Activated CD4-positive, alpha-beta T cell treated with anti-CD3 and anti-CD28 coated beads for 24 hours (primary cell): ENCODE results near the gene TMEM263.

Source experiments
- DNase-seq, 2 donors: peaks; one replicate each; pipeline ENCODE4 v3.0.0-alpha.2; 2020; ENCODE audit warnings: low read depth in 2 of 2

The TMEM263 gene

GRCh38 chr12:106950591-106950990, 5.1 kb upstream of the TMEM263 start:
- no peak for DNase-seq

GRCh38 chr12:106953352-106954250, 2.1 kb upstream of the TMEM263 start:
- no peak for DNase-seq

- peak in 1 of 2 donors; percentile 3 for DNase-seq
Observed at GRCh38 chr12:106954462-106955376, 988 bp upstream of the TMEM263 start.

- peak; percentile 26 to 51 for DNase-seq
Observed at GRCh38 chr12:106956048-106956578, 406 bp downstream of the TMEM263 start.

- DNase-seq: no peak
Observed at GRCh38 chr12:106957583-106957982, 1.9 kb downstream of the TMEM263 start.

- no peak for DNase-seq
Observed at GRCh38 chr12:106960443-106960842, 4.7 kb downstream of the TMEM263 start.

- no peak for DNase-seq
Observed at GRCh38 chr12:106962286-106962685, 6.6 kb downstream of the TMEM263 start.

- DNase-seq: no peak
Observed at GRCh38 chr12:106964526-106964925, 8.8 kb downstream of the TMEM263 start.

GRCh38 chr12:106971065-106971464, 15.4 kb downstream of the TMEM263 start:
- no peak for DNase-seq

GRCh38 chr12:106973545-106973944, 17.8 kb downstream of the TMEM263 start:
- DNase-seq: no peak

- DNase-seq: no peak
Observed at GRCh38 chr12:106974511-106974910, 18.8 kb downstream of the TMEM263 start.

GRCh38 chr12:106975098-106975497, 19.4 kb downstream of the TMEM263 start:
- DNase-seq: no peak

GRCh38 chr12:106975993-106976658, 20.4 kb downstream of the TMEM263 start:
- DNase-seq: no peak

GRCh38 chr12:106976668-106977067, 21.0 kb downstream of the TMEM263 start:
- no peak for DNase-seq

- no peak for DNase-seq
Observed at GRCh38 chr12:106978035-106978800, 22.5 kb downstream of the TMEM263 start.

GRCh38 chr12:106980944-106981343, 25.2 kb downstream of the TMEM263 start:
- no peak for DNase-seq

- no peak for DNase-seq
Observed at GRCh38 chr12:106981788-106982187, 26.1 kb downstream of the TMEM263 start.

GRCh38 chr12:106982229-106982628, 26.5 kb downstream of the TMEM263 start:
- no peak for DNase-seq

- no peak for DNase-seq
Observed at GRCh38 chr12:106984588-106985137, 29.0 kb downstream of the TMEM263 start.

GRCh38 chr12:106985479-106985878, 29.8 kb downstream of the TMEM263 start:
- no peak for DNase-seq

GRCh38 chr12:106986135-106986534, 30.4 kb downstream of the TMEM263 start:
- DNase-seq: no peak
